GM21723 (cell line): ENCODE results near the gene SCNN1B.
"Not testable (repeated sequence)": the region's sequence is repeated elsewhere in the genome, so short reads cannot be mapped to it uniquely, and the experiment has no call there.

Experiments
- ATAC-seq: cut with Tn5 transposase; IDR thresholded peaks from one replicate; pipeline ENCODE4 v1.9.1; 2021; ENCODE audit warnings: mild to moderate bottlenecking, moderate library complexity; ENCODE audit not compliant: unreplicated experiment

Gene SCNN1B

DNA sequence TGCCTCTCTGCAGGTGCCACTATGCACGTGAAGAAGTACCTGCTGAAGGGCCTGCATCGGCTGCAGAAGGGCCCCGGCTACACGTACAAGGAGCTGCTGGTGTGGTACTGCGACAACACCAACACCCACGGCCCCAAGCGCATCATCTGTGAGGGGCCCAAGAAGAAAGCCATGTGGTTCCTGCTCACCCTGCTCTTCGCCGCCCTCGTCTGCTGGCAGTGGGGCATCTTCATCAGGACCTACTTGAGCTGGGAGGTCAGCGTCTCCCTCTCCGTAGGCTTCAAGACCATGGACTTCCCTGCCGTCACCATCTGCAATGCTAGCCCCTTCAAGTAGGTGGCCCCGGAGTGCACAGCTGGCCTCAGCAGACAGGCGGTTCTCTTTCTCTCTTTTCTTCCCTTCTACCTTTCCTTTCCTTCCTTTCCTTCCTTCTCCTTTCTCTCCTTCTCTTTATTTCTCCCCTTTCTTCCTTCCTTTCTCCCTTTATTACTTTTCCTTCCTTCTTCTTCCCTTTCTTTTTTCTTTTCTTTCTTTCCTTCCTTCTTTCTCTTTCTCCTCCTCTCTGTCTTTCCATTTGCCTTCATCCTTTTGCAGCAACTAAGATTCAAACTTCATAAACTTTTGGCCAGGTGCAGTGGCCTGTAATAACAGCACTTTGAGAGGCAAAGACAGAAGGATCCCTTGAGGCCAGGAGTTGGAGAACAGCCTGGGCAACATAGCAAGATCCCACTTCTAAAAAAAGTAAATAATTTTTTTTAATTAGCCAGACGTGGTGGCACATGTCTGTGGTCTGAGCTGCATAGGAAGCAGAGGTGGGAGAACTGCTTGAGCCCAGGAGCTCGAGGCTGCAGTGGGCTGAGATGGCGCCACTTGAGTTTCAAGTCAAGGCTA, 46.7 kb downstream of the SCNN1B start:
- ATAC-seq, result no peak

- no peak for ATAC-seq
Measured at GRCh38 chr16:23351360-23351759, 49.3 kb downstream of the SCNN1B start.

DNA sequence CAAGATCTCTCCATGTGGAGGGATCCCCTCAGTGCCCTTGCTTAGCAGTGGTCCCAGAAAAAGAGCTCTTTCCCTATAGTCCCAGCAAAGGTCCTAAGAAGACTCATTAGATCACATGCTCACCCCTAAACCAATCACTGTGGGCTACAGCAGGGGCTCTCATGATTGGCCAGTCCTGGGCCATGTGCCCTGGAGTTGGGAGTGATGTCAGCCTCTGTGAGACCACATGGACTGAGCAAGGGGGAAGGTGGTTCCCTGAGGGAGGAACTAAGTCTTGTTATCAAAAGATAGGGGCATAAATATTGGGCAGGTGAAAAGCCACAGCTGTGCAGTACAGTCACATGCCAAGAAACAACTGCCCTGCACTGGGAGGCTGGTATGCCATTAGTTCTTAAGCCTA, 51.3 kb downstream of the SCNN1B start:
- ATAC-seq, result no peak

DNA sequence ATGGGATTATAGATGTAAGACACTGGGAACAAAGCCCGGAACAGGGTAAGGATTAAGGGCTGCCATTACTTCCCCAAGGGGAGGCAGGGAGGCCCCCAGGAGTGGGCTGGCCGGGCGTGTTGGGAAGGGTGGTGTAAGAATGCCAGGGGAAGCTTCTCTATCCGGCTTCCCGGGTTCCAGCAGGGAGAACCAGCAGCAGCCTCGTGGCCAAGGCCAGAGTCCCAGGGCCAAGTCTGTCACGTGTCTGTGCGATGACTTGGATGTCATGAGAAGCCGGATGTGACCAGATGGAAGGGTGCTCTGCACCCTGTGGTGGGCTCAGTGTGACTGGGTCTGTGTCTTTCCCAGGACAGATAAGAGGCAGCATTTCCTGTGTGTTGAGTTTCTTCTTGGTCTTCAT, 52.1 kb downstream of the SCNN1B start:
- ATAC-seq, result no peak

GRCh38 chr16:23355106-23355670, 53.1 kb downstream of the SCNN1B start:
- ATAC-seq, result no peak

DNA sequence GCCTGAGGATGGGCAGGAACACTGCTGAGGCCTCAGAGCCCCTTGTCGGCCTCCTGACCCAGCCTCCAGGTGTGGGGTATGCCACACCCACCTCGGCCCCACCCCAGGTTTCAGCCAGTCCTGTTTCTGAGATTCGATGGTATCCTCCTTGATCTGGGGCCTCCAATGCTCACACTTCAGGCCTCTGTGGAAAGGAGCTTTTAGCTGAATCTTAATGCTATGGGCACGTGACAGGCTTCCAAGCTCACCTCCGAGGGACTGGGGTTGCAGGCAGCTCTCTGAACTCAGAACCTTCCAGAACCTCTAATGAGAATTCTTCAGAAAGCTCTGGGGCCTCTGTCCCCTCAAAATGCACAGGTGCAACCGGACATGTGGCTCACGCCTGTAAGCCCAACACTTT, 54.8 kb downstream of the SCNN1B start:
- no peak for ATAC-seq

DNA sequence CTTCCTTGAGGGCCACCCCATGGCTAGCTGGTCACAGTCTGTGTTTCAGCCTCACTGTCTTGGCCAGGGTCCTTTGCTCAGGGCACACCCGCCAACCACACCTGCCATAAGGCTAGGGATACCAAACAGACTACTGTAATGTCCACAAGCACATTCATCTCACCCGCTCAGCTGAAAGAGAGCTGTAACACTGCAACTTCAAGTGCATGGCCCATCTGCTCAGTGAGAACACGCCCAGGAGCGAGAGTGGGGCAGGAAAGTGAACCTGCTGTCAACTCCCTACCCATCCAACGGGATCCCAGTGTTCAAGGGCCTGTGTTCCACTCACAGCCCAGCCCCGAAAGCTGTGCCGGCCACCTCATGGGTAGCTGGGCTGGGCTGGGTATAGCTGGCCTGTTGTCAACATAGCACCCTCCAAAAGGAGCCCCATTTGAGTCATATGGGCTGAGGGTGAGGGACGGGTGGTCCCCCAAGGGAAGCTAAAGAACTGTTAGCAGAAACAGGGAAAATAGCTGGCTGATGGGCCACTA, 55.7 kb downstream of the SCNN1B start:
- ATAC-seq, result no peak

GRCh38 chr16:23359092-23359760, 57.1 kb downstream of the SCNN1B start:
- no peak for ATAC-seq

DNA sequence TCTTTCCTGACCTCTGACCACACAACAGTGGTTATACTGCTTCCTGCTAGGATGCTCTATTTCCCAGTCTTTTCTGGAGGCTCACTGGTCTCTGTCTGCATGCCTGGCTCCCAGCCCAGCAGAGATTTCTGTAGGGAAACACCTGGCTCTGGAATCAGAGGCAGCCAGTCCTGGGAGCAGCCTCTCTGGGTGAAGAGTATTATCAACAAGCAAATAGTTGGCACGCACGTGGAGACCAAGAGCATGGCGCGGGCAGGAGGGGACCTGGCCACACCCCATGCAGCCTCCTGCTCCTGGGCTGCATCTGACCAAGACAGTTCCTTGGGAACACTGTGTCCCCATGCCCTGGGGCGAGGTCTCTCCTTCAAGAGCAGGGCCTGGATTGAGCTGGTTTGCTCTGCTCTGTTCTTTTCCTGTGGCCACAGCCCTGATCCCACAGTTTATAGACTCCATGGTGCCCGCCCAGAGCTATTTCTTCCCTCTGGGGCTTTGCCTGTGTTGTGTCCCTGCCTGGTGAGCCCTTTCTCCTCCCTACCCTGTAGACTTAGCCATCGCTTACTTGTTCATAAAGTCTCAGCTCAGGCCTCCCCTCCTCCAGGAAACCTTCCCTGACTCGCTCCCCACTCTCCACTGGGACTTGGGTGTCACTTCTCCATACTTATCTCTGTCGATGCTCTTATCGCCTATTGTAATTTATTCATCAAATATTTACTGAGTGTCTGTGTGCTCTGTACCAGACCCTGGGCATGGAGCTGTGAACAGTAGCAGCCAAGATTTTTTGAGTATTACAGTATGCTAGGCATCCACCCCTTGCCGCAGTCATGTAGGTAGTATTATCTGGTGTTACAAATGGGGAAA, 60.6 kb downstream of the SCNN1B start:
- no peak for ATAC-seq

DNA sequence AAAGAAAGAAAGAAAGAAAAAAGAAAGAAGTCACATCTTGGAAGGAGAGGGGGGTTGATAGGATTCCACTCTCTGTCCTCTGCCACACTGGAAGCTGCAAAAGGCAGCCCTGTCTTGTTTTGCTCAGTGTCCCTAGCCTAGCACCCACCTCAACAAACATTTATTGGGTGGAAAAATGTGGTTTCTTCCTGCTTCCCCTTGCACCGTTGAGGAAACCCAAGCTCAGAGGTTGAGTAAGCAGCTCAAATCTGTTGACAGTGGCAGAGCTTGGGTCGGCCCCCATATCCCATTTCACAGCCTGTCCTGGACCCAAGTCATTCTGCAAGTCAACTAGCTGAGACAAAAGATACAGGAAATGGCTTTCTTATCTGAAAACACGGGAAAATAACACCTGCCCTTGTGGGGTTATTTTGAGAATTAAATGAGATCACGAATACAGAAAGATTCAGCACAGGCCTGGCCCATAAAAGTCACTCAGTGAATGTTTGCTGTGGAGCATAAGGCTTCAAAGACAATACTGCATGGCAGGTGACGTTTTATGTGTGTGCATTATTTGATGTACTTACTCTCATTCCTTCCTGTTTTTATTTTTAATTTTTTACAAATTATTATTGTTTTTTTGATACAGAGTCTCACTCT, 63.6 kb downstream of the SCNN1B start:
- no peak for ATAC-seq

GRCh38 chr16:23366341-23366740, 64.2 kb downstream of the SCNN1B start:
- ATAC-seq, result not testable (repeated sequence)

GRCh38 chr16:23367564-23367963, 65.5 kb downstream of the SCNN1B start:
- ATAC-seq, result no peak

GRCh38 chr16:23367988-23368387, 65.9 kb downstream of the SCNN1B start:
- ATAC-seq, result no peak

- ATAC-seq, result no peak
Measured at GRCh38 chr16:23368469-23368868, 66.4 kb downstream of the SCNN1B start.

DNA sequence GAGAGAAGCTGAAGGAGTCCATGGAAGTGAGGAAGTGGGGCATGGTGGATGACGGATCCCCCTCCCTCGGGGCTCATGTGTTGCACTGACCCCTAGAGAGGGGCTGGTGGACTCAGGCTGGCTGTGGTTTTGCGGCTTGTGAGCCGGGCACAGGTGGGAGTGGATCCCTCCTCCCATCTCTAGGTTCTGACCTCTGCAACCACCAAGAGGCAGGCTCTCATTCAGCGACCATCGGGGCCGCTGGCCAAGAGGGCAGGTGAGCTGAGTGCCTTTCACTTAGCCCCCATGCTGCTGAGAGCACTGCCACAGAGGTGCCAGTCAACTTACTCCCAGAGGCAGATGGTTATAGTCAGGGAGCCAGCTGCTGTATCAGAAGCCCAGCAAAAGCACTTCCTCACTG, 67.3 kb downstream of the SCNN1B start:
- no peak for ATAC-seq

- no peak for ATAC-seq
Measured at GRCh38 chr16:23371368-23371767, 69.3 kb downstream of the SCNN1B start.

DNA sequence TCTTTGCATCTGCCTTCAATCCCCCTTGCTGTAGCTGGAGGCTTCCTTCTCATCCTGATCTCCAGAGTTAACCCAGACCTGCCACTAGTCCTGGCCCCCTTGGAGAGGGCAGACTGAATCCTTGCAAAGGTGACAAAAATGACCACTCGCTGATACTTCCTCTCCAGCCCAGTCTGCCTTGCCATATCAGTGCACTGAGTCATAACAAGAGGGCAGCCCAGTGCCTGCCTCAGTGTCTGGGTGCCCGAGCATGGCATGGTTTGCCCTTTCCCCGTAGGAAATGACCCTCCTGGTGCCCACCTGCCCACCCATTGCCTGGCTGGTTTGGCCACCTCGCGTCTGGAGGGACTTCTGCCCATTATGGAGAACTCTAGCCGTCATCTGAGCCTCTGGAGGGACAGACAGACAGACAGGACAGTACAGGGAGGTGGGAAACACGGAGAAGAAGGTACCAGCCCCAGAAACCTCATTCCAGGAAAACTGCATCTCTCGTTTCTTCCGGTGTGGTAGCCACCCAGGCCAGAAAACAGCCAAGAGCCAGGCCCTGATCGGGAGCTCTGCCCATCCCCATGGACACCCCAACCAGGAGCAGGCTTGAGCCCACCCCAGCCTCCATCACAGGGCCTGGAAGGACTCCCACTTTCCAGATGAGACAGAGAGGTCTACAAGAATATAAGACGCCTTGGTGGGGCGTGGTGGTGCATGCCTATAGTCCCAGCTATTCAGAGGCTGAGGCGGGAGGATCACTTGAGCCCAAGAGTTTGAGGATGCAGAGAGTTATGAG, 71.5 kb downstream of the SCNN1B start:
- ATAC-seq, result no peak

DNA sequence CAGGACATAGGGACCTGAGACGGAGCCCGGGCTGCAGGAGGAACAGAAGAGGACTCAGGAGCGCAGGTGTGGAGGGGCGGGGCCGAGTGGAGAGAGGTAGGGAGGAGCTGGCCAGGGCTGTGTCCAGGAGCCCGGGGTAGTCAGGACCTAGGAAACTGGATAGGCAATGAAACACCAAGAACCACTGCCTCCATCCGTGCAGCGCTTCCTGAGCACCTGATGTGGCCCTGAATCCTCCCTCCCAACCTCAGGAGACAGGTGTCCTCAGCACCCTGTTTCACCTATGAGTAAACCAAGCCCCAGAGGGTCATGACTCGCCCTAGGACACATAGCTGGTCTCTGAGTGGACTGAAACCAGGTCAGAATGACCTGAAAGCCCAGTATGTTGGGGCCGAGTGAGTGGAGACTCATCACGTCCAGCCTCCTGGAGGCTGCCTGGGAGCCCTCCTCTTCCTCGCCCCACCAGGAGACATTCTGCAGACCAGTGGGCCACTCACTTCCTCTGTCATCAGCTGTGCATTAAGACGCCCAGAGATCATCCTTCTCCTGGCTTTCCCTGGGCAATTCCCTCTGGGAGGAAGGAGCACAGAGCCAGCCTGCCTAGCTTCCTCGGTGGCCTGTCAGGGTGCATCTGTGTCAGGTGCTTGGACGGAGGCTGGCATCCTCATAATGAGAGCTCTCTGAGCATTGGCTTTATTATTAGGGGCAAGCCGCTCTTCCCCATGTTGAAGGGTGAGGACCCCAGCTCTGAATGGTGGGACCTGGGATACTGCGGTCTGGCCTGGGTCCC, 72.8 kb downstream of the SCNN1B start:
- no peak for ATAC-seq

GRCh38 chr16:23375643-23376042, 73.5 kb downstream of the SCNN1B start:
- ATAC-seq, result no peak
